ENCODE results near the gene CTNNBL1.

The CTNNBL1 gene

DNA sequence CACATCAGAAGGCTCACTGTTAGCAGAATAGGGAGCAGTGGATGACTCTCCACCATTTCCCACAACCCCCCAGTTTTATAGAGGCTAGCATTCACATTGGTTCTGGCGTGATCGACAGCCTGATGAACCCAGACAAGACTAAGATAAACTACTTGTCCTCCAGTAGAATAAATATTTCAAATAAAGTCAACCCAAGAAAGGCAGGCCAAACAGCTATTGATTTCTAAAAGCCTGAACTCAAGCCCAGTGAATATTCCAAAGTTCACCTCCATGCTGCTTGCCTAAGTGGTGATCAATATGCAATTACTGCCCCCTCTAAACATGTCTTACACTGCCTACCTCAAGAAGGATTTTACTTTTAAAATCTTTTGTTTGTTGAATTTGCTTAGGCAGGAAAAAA is 104.5 kb downstream of the CTNNBL1 start:
- no peaks in the 10 kb centered on the region for H3K9me3 ChIP-seq (ENCODE audit: control insufficient read depth, insufficient read depth, low read length)
- no peaks in the 10 kb centered on the region for H3K36me3 ChIP-seq (ENCODE audit: control insufficient read depth, insufficient read depth, low read length)
- no peaks in the 10 kb centered on the region for H3K27me3 ChIP-seq (ENCODE audit: control insufficient read depth, insufficient read depth, low read length)
- no peaks in the 10 kb centered on the region for H3K4me1 ChIP-seq (ENCODE audit: control insufficient read depth, insufficient read depth, low read length)
- H3K9ac ChIP-seq (ENCODE audit: low read depth, low read length) = no peak overlapping the region
- H3K4me3 ChIP-seq (ENCODE audit: low read depth, low read length) = no peak overlapping the region

DNA sequence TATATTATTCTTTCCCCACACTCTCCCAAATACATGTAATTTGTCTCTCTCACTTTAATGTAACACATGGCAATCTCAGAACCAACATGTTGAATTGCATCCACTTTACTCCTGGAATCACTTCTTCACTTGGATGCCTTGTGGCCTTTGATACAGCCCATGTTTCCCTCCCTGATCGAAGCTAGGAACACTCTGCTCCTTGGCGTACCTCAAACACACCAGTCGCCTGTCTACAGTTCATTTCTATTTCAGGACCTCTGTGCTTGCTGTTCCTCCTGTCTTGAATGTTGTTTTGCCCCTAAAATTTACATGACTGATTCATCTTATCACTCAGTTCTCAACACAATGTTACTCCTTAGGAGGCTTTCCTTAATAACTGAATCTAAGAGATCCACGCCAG is 106.8 kb downstream of the CTNNBL1 start:
- Histone ChIP-seq H3K4me1 (ENCODE audit: control insufficient read depth, insufficient read depth, low read length) (no peaks in the 10 kb centered on the region), H3K4me3 (ENCODE audit: low read depth, low read length) (no peak overlapping the region), H3K9ac (ENCODE audit: low read depth, low read length) (no peak overlapping the region), H3K36me3 (ENCODE audit: control insufficient read depth, insufficient read depth, low read length) (no peaks in the 10 kb centered on the region), H3K27me3 (ENCODE audit: control insufficient read depth, insufficient read depth, low read length) (no peaks in the 10 kb centered on the region), H3K9me3 (ENCODE audit: control insufficient read depth, insufficient read depth, low read length) (no peaks in the 10 kb centered on the region)

DNA sequence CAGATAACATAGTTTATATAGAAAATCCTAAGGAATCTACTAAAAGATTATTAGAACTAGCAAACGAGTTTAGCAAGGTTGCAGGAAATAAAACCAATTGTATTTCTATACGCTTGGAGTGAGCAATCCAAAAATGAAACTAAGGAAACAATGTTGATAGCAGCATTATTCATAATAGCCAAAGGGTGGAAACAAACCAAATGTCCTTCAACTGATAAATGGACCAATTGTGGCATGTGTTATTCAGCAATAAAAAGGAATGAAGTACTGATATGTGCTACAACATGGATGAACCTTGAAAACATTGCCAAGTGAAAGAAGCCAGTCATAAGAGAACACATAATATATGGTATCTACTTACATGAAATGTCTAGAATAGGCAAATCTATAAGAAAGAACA is 108.1 kb downstream of the CTNNBL1 start:
- Histone ChIP-seq H3K9ac (ENCODE audit: low read depth, low read length) (no peak overlapping the region), H3K36me3 (ENCODE audit: control insufficient read depth, insufficient read depth, low read length) (no peaks in the 10 kb centered on the region), H3K27me3 (ENCODE audit: control insufficient read depth, insufficient read depth, low read length) (no peaks in the 10 kb centered on the region), H3K4me1 (ENCODE audit: control insufficient read depth, insufficient read depth, low read length) (no peaks in the 10 kb centered on the region), H3K4me3 (ENCODE audit: low read depth, low read length) (no peak overlapping the region), H3K9me3 (ENCODE audit: control insufficient read depth, insufficient read depth, low read length) (no peaks in the 10 kb centered on the region)

DNA sequence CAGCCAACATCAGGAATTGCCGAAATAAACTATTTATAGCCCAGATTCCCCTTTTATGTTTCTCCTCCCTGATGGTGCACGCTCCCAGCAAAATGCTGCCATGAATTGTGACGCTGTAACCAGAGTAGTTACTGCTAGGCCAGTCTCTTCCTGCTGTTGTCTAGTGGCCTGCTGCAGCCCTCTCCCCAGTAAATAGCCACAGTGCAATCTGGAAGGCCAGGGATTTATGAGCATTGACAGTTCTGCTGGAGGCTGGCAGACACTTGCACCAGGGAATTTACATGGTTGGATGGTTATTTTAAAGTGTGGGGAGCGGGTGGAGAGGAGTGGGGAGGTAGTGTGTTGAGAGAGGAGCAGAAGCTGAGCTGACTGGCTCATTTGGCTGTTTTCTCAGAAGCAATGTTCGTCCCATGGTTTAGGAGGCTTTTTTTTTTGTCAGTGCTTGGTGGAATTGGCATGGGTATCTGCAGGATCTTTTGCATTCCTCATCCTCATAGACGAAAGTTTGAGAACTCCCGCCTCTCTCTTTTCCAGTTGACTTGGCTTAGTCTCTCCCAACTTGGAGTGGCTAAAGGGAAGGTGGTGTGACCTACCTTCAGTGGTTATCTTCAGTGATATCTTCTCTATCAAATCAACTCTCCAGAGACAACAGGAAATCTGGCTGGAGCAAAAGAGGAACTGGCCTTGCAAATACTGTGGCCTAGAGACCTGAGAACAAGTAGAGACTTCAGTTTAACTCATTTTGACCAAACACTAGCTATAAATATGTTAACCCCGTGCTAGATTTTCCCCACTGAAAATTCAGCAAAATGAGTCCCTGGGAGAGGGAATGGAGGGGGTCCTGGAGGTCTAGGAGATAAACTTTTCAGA is 109.8 kb downstream of the CTNNBL1 start:
- H3K27me3 ChIP-seq (ENCODE audit: control insufficient read depth, insufficient read depth, low read length) = no peaks in the 10 kb centered on the region
- H3K36me3 ChIP-seq (ENCODE audit: control insufficient read depth, insufficient read depth, low read length) = no peaks in the 10 kb centered on the region
- no peak overlapping the region for H3K4me3 ChIP-seq (ENCODE audit: low read depth, low read length)
- H3K9me3 ChIP-seq (ENCODE audit: control insufficient read depth, insufficient read depth, low read length) = no peaks in the 10 kb centered on the region
- no peaks in the 10 kb centered on the region for H3K4me1 ChIP-seq (ENCODE audit: control insufficient read depth, insufficient read depth, low read length)
- H3K9ac ChIP-seq (ENCODE audit: low read depth, low read length) = no peak overlapping the region

DNA sequence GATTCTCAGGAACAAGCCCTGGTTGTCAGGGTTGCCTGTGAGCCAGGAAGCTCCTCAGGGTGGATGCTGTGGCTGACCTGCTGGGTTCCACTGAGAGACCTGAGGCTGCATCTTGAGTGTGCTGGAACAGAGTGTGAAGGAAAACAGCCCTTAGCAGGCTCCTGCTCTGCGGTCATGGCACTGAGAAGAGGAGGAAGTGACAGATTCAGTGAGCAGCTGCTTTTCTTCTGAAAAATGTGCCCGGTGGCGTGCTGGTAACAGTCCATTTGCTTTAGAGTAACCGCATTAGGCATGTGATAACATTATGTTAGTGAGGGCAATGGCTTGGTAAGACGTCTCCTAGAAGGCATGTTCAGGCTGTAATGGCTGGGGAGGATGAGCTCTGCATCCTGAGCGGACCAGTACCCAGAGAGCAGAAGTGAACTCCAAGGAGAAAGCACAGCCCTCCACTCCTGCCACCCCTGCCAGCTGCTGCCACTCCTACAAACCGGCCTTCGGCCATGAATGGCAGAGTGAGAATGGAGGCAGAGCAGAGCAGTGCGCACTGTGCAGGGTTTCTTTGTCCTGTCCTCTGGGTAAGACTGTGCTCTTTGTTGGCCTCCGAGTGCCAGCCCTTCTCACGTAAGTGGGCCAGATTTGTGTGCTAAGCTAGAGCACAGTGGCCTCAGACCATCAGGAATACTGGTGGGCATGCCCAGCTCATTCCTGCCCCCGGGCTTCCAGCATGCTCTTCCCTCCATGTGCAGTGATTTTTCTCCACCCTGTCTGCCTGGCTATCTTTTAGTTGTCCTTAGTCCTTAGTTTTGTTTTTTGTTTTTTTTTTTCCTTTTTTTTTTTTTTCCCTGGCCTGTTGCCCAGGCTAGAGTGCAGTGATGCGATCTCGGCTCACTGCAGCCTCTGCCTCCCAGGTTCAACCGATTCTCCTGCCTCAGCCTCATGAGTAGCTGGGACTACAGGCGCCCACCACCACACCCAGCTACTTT is 111.0 kb downstream of the CTNNBL1 start:
- no peaks in the 10 kb centered on the region for H3K36me3 ChIP-seq (ENCODE audit: control insufficient read depth, insufficient read depth, low read length)
- H3K4me1 ChIP-seq (ENCODE audit: control insufficient read depth, insufficient read depth, low read length) = no peaks in the 10 kb centered on the region
- H3K9me3 ChIP-seq (ENCODE audit: control insufficient read depth, insufficient read depth, low read length) = no peaks in the 10 kb centered on the region
- no peaks in the 10 kb centered on the region for H3K27me3 ChIP-seq (ENCODE audit: control insufficient read depth, insufficient read depth, low read length)
- no peak overlapping the region for H3K4me3 ChIP-seq (ENCODE audit: low read depth, low read length)
- no peak overlapping the region for H3K9ac ChIP-seq (ENCODE audit: low read depth, low read length)

DNA sequence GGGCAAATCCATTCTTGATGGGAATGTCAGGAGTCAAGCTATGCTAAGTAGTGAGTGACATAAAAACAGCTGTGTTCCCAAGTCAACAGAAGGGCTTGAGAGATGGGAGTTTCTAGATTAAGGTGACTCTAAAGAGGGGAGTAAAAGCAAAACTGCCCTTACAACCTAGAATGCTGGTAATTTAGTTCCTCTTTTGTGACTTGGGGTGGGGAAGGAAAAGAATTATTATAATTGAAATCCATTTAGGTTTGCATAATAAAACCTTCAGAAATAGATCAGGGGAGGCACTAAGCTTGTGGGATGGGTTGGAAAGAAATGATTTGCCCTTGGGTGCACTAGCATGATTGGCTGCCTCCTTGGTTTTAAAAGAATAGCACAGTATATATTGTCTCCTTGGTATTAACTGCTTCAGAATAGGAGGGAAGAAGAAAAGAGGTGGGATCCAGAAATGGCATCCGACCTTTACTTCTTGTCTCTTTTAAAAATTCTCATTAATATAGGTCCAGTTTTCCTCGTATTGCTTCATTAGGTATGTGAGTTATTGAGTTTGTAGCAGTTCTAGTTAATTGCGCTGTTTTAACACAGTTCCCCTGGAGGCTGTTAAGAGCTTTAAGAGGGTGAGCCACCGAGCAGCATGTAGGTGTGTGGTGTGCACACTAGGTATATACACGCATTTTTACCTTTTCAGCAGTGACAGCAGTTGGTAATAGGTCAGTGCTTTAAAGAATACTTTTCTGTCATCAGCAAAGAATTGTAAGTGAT is 113.8 kb downstream of the CTNNBL1 start:
- Histone ChIP-seq H3K4me3 (ENCODE audit: low read depth, low read length) (no peak overlapping the region), H3K9ac (ENCODE audit: low read depth, low read length) (no peak overlapping the region), H3K36me3 (ENCODE audit: control insufficient read depth, insufficient read depth, low read length) (no peaks in the 10 kb centered on the region), H3K9me3 (ENCODE audit: control insufficient read depth, insufficient read depth, low read length) (no peaks in the 10 kb centered on the region), H3K4me1 (ENCODE audit: control insufficient read depth, insufficient read depth, low read length) (no peaks in the 10 kb centered on the region), H3K27me3 (ENCODE audit: control insufficient read depth, insufficient read depth, low read length) (no peaks in the 10 kb centered on the region)

DNA sequence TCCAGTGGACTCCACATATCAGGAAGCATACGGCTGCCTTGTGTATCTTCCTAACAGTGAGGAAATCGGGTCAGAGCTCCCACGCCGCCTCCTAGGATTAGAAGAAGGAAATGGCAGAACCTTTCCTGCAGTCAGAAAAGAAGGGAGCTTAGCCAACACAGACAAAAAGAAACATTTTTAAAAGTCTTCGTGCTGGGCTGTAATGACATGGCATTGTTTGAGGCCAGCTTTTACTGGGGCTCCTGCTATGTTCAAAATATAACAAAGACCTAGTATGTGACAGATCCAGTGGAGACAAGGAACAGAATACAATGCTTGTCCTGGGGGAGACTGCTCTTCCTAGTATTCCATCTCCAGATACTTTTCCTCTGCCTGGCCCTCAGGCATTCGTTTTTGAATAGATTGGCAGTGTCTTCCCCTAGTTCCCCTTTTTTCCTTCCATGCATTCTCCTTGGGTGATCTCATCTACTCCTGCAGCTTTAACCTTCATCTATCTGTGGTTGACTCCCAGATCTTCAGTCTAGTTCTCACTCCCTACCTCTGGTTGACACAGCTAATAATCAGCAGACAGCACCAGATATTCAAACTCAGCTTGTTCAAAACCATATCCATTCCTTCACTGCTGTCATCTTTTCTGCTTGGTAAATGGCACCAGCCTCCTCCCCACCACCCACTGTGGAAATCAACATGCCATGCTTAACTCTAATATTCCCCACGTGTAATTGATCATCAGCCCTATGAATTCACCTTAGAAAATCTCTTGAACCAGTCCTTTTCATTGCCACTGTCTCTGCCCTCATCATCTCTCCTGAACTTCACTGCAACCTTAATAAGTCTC is 114.6 kb downstream of the CTNNBL1 start:
- Histone ChIP-seq H3K9ac (ENCODE audit: low read depth, low read length) (no peak overlapping the region), H3K9me3 (ENCODE audit: control insufficient read depth, insufficient read depth, low read length) (no peaks in the 10 kb centered on the region), H3K27me3 (ENCODE audit: control insufficient read depth, insufficient read depth, low read length) (no peaks in the 10 kb centered on the region), H3K4me3 (ENCODE audit: low read depth, low read length) (no peak overlapping the region), H3K4me1 (ENCODE audit: control insufficient read depth, insufficient read depth, low read length) (no peaks in the 10 kb centered on the region), H3K36me3 (ENCODE audit: control insufficient read depth, insufficient read depth, low read length) (no peaks in the 10 kb centered on the region)

DNA sequence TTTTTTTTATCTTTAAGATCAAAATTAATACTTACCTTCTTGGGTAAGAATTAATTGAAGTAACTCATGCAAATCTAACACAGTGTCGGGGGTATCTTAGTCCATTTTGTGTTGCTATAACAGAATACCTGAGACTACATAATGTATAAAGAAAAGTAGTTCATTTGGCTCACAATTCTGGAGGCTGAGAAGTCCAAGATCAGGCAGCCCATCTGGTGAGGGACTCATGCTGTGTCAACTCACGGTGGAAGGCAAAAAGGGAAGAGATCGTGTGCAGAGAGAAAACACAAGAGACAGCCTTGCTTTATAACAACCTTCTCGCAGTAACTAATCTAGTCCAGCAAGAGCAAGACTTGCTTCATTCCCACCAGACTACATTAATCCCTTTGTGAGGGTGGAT is 116.2 kb downstream of the CTNNBL1 start:
- Histone ChIP-seq H3K4me3 (ENCODE audit: low read depth, low read length) (no peak overlapping the region), H3K9me3 (ENCODE audit: control insufficient read depth, insufficient read depth, low read length) (no peaks in the 10 kb centered on the region), H3K9ac (ENCODE audit: low read depth, low read length) (no peak overlapping the region), H3K27me3 (ENCODE audit: control insufficient read depth, insufficient read depth, low read length) (no peaks in the 10 kb centered on the region), H3K4me1 (ENCODE audit: control insufficient read depth, insufficient read depth, low read length) (no peaks in the 10 kb centered on the region), H3K36me3 (ENCODE audit: control insufficient read depth, insufficient read depth, low read length) (no peaks in the 10 kb centered on the region)

DNA sequence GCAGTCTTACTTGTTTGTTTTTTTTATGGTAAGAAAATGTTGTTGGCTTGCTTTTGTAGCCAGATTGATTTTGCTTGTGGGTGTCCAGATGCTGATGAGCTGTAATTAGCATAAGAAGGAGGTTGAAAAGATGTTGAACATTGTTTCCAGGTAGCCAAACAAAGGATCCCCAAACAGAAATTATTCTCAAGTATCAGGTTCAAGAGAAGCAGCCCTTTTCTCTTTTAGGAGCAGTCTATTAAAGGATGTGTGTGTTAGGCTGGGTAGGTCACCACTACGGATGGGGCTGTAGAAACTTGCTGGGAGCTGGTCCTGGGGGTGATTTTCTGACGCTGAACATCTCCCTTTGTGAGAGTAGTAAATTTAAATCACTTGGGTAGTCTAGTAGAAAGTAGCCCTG is 122.2 kb downstream of the CTNNBL1 start:
- Histone ChIP-seq H3K9me3 (ENCODE audit: control insufficient read depth, insufficient read depth, low read length) (no peaks in the 10 kb centered on the region), H3K27me3 (ENCODE audit: control insufficient read depth, insufficient read depth, low read length) (no peaks in the 10 kb centered on the region), H3K9ac (ENCODE audit: low read depth, low read length) (no peak overlapping the region), H3K36me3 (ENCODE audit: control insufficient read depth, insufficient read depth, low read length) (no peaks in the 10 kb centered on the region), H3K4me1 (ENCODE audit: control insufficient read depth, insufficient read depth, low read length) (peaks cover 17% of the 10 kb centered on the region), H3K4me3 (ENCODE audit: low read depth, low read length) (no peak overlapping the region)

DNA sequence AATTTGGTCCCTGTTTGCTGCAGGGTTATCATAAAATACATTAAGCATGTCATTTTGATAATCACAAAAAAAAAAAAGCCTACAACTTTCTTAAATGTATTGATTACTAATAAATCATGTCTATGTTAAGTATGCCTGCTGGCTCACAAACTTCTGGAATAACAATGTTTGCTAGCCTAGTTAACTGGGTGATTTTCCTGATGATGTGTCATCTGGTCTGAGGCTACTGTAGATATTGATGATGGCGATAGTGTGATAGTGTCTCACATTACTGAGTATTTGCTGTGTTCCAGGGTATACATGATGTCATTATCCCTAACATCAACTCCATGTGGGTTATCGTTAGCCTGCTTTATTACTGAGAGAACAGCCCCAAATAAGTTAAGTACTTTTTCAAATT is 122.9 kb downstream of the CTNNBL1 start:
- Histone ChIP-seq H3K4me1 (ENCODE audit: control insufficient read depth, insufficient read depth, low read length) (peaks cover 22% of the 10 kb centered on the region), H3K4me3 (ENCODE audit: low read depth, low read length) (no peak overlapping the region), H3K9me3 (ENCODE audit: control insufficient read depth, insufficient read depth, low read length) (no peaks in the 10 kb centered on the region), H3K9ac (ENCODE audit: low read depth, low read length) (no peak overlapping the region), H3K36me3 (ENCODE audit: control insufficient read depth, insufficient read depth, low read length) (no peaks in the 10 kb centered on the region), H3K27me3 (ENCODE audit: control insufficient read depth, insufficient read depth, low read length) (no peaks in the 10 kb centered on the region)

DNA sequence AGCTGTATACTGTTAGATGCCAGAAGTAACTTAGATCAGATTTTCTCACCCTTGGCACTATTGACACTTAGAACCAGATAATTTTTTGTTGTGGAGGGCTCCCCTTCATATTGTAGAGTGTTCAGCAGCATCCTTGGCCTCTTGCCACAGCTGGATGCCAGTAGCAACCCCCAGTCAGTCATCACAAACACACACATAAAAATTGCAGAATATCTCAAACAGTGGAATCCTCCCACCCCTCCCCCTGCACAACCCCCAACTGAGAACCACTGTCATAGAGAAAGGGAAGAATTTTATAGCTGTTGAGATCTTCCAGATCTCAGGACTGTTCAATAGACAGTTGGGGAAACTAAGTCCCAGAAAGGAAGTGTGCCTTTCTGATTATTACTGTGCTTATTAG is 127.9 kb downstream of the CTNNBL1 start:
- Histone ChIP-seq H3K9me3 (ENCODE audit: control insufficient read depth, insufficient read depth, low read length) (no peaks in the 10 kb centered on the region), H3K4me1 (ENCODE audit: control insufficient read depth, insufficient read depth, low read length) (peaks cover 24% of the 10 kb centered on the region), H3K9ac (ENCODE audit: low read depth, low read length) (no peak overlapping the region), H3K27me3 (ENCODE audit: control insufficient read depth, insufficient read depth, low read length) (no peaks in the 10 kb centered on the region), H3K36me3 (ENCODE audit: control insufficient read depth, insufficient read depth, low read length) (no peaks in the 10 kb centered on the region), H3K4me3 (ENCODE audit: low read depth, low read length) (no peak overlapping the region)
